ENCODE measurements around the gene SNX24. TPM values are rescaled to one million over a fixed set of nuclear protein-coding genes. Genes with fewer than 3 reads are reported as not detected.

SNX24 gene
- total RNA-seq, 6 experiments from 2014 or later = 6.2 to 23.7 (median 12.5) TPM

DNA sequence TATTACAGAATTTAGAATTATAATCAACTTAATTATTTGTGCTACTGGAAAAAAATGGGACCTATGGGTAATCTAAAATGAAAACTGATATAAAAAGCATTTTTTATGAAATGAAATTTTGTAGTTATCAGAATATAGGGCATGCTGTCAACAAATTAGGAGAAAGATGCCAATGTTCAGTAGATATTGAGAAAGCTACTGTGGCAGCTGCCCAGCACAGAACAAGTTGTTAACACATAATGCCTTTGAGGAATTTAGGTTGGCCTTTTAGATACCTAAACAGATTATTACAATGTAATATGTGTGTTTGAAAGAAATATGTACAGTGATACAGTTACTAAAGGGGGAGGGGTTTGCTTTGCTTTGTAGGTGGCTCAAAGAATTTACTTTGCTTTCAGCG lies 137.0 kb downstream of the SNX24 start:
- no peaks in the 10 kb centered on the region for H3K9me3 ChIP-seq
- TF ChIP-seq POLR2A (IDR thresholded peaks at IDR 0.05) = no peak
- TF ChIP-seq, protein P1, sequence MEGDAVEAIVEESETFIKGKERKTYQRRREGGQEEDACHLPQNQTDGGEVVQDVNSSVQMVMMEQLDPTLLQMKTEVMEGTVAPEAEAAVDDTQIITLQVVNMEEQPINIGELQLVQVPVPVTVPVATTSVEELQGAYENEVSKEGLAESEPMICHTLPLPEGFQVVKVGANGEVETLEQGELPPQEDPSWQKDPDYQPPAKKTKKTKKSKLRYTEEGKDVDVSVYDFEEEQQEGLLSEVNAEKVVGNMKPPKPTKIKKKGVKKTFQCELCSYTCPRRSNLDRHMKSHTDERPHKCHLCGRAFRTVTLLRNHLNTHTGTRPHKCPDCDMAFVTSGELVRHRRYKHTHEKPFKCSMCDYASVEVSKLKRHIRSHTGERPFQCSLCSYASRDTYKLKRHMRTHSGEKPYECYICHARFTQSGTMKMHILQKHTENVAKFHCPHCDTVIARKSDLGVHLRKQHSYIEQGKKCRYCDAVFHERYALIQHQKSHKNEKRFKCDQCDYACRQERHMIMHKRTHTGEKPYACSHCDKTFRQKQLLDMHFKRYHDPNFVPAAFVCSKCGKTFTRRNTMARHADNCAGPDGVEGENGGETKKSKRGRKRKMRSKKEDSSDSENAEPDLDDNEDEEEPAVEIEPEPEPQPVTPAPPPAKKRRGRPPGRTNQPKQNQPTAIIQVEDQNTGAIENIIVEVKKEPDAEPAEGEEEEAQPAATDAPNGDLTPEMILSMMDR (IDR thresholded peaks at IDR 0.05) = no peak
- peaks cover 0 to 21% (median 9%) of the 10 kb centered on the region in 4 donors for H3K4me1 ChIP-seq
- no peaks in the 10 kb centered on the region for H3K27me3 ChIP-seq
- DNase-seq = peak in 1 of 3 donors; percentile 56
- no peak overlapping the region for H3K4me3 ChIP-seq
- 0% methylated on average over 1 of the region's 1 CpG for WGBS (ENCODE audit: insufficient coverage, low coverage, low lambda C conversion rate, missing lambda C conversion rate)
- ATAC-seq = peak in 2 of 4 donors; percentile 24 to 44
- H3K27ac ChIP-seq = no peak overlapping the region
- no peaks in the 10 kb centered on the region for H3K36me3 ChIP-seq
- intact Hi-C loops (cut with DNase I) = no loop called here

DNA sequence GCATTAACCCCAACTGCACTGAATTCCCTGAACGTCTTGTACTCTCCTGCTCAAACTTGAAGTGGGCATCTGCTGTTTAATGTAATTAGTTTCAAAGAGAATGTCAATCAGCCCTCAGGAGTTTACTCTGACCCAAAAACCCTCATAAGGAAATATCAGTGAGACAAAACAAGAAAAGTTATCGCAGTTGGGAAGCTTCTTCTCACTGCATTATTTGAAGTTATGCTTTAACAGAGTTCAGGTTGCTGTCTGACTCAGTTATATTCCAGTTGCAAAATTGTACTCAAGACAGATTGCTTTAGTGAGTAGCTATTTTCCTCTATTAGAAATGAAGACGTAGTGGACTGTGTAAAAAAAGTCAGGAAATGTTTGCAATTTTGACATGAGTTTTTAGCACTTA lies 139.0 kb downstream of the SNX24 start:
- DNase-seq (no peak), ATAC-seq (no peak)
- Histone ChIP-seq H3K4me3 (no peak overlapping the region), H3K9me3 (no peaks in the 10 kb centered on the region), H3K36me3 (no peaks in the 10 kb centered on the region), H3K4me1 (peaks cover 0 to 13% (median 4%) of the 10 kb centered on the region in 4 donors), H3K27ac (no peak overlapping the region), H3K27me3 (no peaks in the 10 kb centered on the region)
- intact Hi-C loops (cut with DNase I) = no loop called here
- WGBS (ENCODE audit: insufficient coverage, low coverage, low lambda C conversion rate, missing lambda C conversion rate) = 84% methylated on average over 3 of the region's 3 CpGs
- TF ChIP-seq, protein P1 (IDR thresholded peaks at IDR 0.05) = no peak
- no peak for TF ChIP-seq POLR2A (IDR thresholded peaks at IDR 0.05)

DNA sequence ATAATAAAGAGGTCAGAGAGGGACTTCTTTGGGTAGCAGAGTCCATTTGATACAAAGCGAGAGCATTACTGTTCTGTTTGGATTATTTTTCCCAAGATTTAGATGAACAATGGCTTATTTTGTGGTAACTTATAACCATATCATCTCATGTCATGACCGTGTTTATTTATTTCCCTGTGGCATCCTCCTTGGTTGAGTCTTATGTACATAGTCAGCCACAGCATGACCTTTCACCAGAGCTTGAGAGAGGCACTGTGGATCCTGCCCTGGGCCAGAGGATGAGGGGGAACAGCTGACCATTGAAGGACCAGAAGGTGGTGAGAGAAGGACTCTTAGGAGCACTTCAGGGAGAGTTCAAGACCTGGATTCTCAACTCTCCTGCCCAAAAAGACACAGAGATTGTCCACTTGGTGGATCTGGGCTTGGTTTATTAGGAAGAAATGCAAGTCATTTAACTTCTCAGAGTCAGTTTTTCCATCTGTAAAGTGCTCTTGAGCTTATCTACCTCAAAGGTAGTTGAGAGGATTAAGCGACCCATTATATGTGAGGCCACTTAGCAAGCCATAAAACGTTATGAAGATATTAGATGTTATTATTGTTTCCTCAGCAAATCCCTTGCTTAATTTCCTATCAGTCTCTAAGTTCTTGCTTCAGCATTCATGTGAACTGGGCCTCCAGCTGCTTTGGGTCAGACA lies 139.7 kb downstream of the SNX24 start:
- no peaks in the 10 kb centered on the region for H3K27me3 ChIP-seq
- no peak overlapping the region for H3K4me3 ChIP-seq
- intact Hi-C loops (cut with DNase I) = no loop called here
- no peaks in the 10 kb centered on the region for H3K9me3 ChIP-seq
- 82% methylated on average over 4 of the region's 4 CpGs for WGBS (ENCODE audit: insufficient coverage, low coverage, low lambda C conversion rate, missing lambda C conversion rate)
- TF ChIP-seq POLR2A (IDR thresholded peaks at IDR 0.05) = no peak
- TF ChIP-seq, protein P1 (IDR thresholded peaks at IDR 0.05) = no peak
- peaks cover 0 to 10% (median 3%) of the 10 kb centered on the region in 4 donors for H3K4me1 ChIP-seq
- ATAC-seq (no peak), DNase-seq (no peak)
- no peak overlapping the region for H3K27ac ChIP-seq
- H3K36me3 ChIP-seq = no peaks in the 10 kb centered on the region

DNA sequence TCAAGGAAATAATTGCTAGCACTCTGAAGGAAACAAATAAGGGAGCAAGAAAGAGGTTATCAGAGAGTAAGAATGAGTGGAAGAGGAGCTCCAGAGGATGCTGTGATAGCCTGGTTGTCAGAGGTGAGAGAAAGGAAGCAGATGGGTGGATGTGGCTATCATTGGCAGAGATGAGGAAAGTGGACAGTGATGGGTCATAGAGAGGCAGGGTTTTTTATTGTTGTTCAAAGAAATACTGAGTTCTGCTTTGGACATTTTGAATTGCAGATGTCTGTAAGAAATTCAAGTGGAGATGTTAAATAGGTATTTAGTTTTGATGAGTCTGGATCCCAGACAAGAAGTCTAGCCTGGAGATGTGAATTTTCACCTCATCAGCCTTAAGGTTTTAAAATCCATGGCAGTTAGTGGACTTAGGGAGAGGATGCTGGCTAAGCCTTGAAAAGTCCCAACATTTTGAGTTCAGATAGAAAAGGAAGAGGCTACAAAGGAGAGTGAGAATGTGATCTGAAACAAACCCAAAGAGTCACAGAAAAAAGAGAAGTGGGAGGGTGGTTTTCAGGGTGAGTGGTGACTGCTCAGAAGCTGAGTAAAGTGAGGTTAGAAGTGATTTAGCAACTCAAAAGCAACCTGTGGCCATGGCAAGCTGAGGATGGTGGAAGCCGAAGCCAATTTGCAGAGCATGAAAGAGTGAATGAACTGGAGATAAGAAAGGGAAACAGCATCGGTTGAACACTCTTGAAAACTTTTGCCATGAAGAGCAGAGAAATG lies 140.7 kb downstream of the SNX24 start:
- TF ChIP-seq POLR2A (IDR thresholded peaks at IDR 0.05) = no peak
- TF ChIP-seq, protein P1 (IDR thresholded peaks at IDR 0.05) = no peak
- no peak overlapping the region for H3K27ac ChIP-seq
- DNase-seq (no peak), ATAC-seq (peak in 1 of 4 donors; percentile 46)
- H3K4me1 ChIP-seq = peaks cover 0 to 5% (median under 1%) of the 10 kb centered on the region in 4 donors
- no peaks in the 10 kb centered on the region for H3K36me3 ChIP-seq
- WGBS (ENCODE audit: insufficient coverage, low coverage, low lambda C conversion rate, missing lambda C conversion rate) = 83% methylated on average over 2 of the region's 2 CpGs
- H3K27me3 ChIP-seq = no peaks in the 10 kb centered on the region
- H3K9me3 ChIP-seq = no peaks in the 10 kb centered on the region
- intact Hi-C loops (cut with DNase I) = no loop called here
- no peak overlapping the region for H3K4me3 ChIP-seq

All from right lobe of liver (tissue), 6 donors.